Placental pericyte (primary cell): ENCODE data around the gene VIPAS39. TPM values are rescaled to one million over a fixed set of nuclear protein-coding genes. Genes with fewer than 3 reads are reported as not detected.

Experiments
- small RNA-seq: library from RNA; depleted of rRNA; stranded (forward); fragments of <200 nt; gene quantifications from one replicate; pipeline ENCODE3, GENCODE V24; 2012; ENCODE audit warnings: low replicate concordance
- total RNA-seq: library from RNA; depleted of rRNA; stranded (reverse); fragments of >200 nt; gene quantifications from 2 replicates; pipeline ENCODE4 v1.2.3, GENCODE V29; 2012

The VIPAS39 gene
- total RNA-seq: 28.8 and 29.8 TPM in 2 replicates

GRCh38 chr14:77457522-77458248 lies at the start of gene VIPAS39, which contains the start of gene AHSA1:
VIPAS39 (minus strand) TSS chr14:77457601; CDS start chr14:77454102, 3,499 bp downstream.
AHSA1 (plus strand) TSS chr14:77458093; CDS start chr14:77458190, 97 bp downstream.

GRCh38 chr14:77498120-77498979 lies 40.9 kb upstream of the VIPAS39 start, which contains the start of gene ISM2:
ISM2 (minus strand) TSS chr14:77498816; CDS start chr14:77498793, 23 bp downstream.

GRCh38 chr14:77423423-77423822 lies 34.0 kb downstream of the VIPAS39 start, which contains the start of gene NOXRED1:
NOXRED1 (minus strand) TSS chr14:77423523; CDS start chr14:77422889, 634 bp downstream.

GRCh38 chr14:77376771-77377501 lies 80.5 kb downstream of the VIPAS39 start, which contains the start of the genes SAMD15 and TMED8:
SAMD15 (plus strand) TSS chr14:77377379; CDS start chr14:77377419, 40 bp downstream.
TMED8 (minus strand) TSS chr14:77377094; CDS start chr14:77377053, 41 bp downstream.

Small RNA genes within 50 kb of the gene (small RNA-seq; reads per million reads assigned to genes)
- not detected for gene RF00404

Other genes with a start within 250 kb of the VIPAS39 start
- not detected in 2 replicates for gene NGB, start 186.4 kb downstream of the VIPAS39 start, total RNA-seq
- 22.9 and 26.3 TPM in 2 replicates for gene POMT2, start 136.7 kb downstream of the VIPAS39 start, total RNA-seq
- gene GSTZ1, start 136.6 kb downstream of the VIPAS39 start, total RNA-seq: 23.5 and 54.5 TPM in 2 replicates
- 6.6 and 16.2 TPM in 2 replicates for gene TMED8, start 80.5 kb downstream of the VIPAS39 start, total RNA-seq
- 1.5 and 3.6 TPM in 2 replicates for gene SAMD15, start 80.2 kb downstream of the VIPAS39 start, total RNA-seq
- gene NOXRED1, start 34.1 kb downstream of the VIPAS39 start, total RNA-seq: 0.22 TPM in 1 of 2 replicates, not detected in the other
- 77.5 and 96.1 TPM in 2 replicates for gene AHSA1, start 492 bp upstream of the VIPAS39 start, total RNA-seq
- 0.29 TPM in 1 of 2 replicates, not detected in the other for gene ISM2, start 41.2 kb upstream of the VIPAS39 start, total RNA-seq
- gene SPTLC2, start 159.0 kb upstream of the VIPAS39 start, total RNA-seq: 26.0 and 58.6 TPM in 2 replicates